Peyer's patch (tissue), 4 donors: ENCODE measurements around the gene PCNT.

Experiments used
- CTCF ChIP-seq, 6 experiments: fragments of 450-650 bp in 4 of 6; fragments of 200-600 bp in 2 of 6; sonication (generic) in 1 of 6; IDR thresholded peaks; one replicate each; pipeline ENCODE4 v1.5.1; 2017 to 2019; ENCODE audit warnings: antibody characterized with exemption in 6 of 6, mild to moderate bottlenecking in 3 of 6, moderate library complexity in 1 of 6
- POLR2A ChIP-seq, 2 donors: fragments of 450-650 bp; IDR thresholded peaks; one replicate each; pipeline ENCODE4 v1.5.1; 2017; ENCODE audit warnings: antibody characterized with exemption in 2 of 2, mild to moderate bottlenecking in 2 of 2, moderate library complexity in 2 of 2

GRCh38 chr21:46424039-46424591, 100.2 kb downstream of the PCNT start:
- TF ChIP-seq CTCF (IDR thresholded peaks at IDR 0.05): no peak
- no peak for TF ChIP-seq POLR2A (IDR thresholded peaks at IDR 0.05)
